ENCODE measurements around the gene UBE2R2. TPM values are rescaled to one million over a fixed set of nuclear protein-coding genes. Genes with fewer than 3 reads are reported as not detected.

The UBE2R2 gene
- total and polyA plus RNA-seq, 2 of the 8 experiments (the other 6 are each of a cell fraction or from before 2014, with no cell fraction given), result 19.4 to 42.1 TPM

DNA sequence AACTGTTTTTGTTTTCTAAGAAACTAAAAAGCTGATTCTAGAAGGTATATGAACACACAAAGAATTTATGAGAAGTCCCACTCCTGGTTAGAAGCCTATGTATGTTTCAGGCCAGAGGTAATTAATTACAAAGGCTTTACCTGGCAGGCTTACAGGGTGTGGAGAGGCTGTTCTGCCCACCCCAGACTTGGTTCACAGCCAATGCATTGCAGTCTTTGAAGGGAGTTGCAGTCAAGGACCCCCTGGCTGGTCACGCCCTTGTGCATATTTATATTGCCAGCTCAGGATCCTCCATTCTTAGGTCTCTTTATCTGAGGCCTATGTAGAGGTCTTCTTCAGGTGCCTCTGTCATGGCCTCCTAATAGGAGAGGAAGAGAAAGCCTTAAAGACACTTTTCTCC lies 35.2 kb upstream of the UBE2R2 start:
- TF ChIP-seq CHD2 (IDR thresholded peaks at IDR 0.05; ENCODE audit: low read length) (no peak), ZNF274 (IDR thresholded peaks at IDR 0.05; ENCODE audit: borderline replicate concordance, extremely low read depth, low read length) (no peak), RBBP5 (IDR thresholded peaks at IDR 0.05; ENCODE audit: borderline replicate concordance, low read depth, low read length) (no peak), YY1 (IDR thresholded peaks at IDR 0.05; ENCODE audit: low read depth, low read length) (no peak), CREB1 (IDR thresholded peaks at IDR 0.05) (no peak), POLR2AphosphoS5 (IDR thresholded peaks at IDR 0.05; ENCODE audit: low read depth, low read length) (no peak), EZH2 (IDR thresholded peaks at IDR 0.05; ENCODE audit: low read depth, low read length, severe bottlenecking) (no peak), MAFK (IDR thresholded peaks at IDR 0.05; ENCODE audit: low read depth, low read length) (no peak), CEBPB (IDR thresholded peaks at IDR 0.05; ENCODE audit: low read depth, low read length) (no peak), SRF (IDR thresholded peaks at IDR 0.05; ENCODE audit: low read depth, low read length) (no peak), TCF12 (IDR thresholded peaks at IDR 0.05; ENCODE audit: low read depth, low read length) (no peak), POU5F1 (IDR thresholded peaks at IDR 0.05; ENCODE audit: low read depth, low read length) (no peak), RXRA (IDR thresholded peaks at IDR 0.05; ENCODE audit: insufficient read depth, low read depth, low read length) (no peak), TBP (IDR thresholded peaks at IDR 0.05; ENCODE audit: low read depth, low read length) (no peak)
- TF ChIP-seq, protein P1, sequence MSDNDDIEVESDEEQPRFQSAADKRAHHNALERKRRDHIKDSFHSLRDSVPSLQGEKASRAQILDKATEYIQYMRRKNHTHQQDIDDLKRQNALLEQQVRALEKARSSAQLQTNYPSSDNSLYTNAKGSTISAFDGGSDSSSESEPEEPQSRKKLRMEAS (IDR thresholded peaks at IDR 0.05), result no peak
- TF ChIP-seq, protein P2, sequence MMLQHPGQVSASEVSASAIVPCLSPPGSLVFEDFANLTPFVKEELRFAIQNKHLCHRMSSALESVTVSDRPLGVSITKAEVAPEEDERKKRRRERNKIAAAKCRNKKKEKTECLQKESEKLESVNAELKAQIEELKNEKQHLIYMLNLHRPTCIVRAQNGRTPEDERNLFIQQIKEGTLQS (IDR thresholded peaks at IDR 0.05; ENCODE audit: insufficient read depth, low read depth, low read length), result no peak
- H2BK12ac ChIP-seq (ENCODE audit: low read depth, low read length), result no peak overlapping the region
- POLR2A ChIA-PET (ENCODE audit: partially characterized antibody), result no interaction called here
- H3K9ac ChIP-seq (replicated peaks in 1 of 4; ENCODE audit: extremely low read depth in 1 of 4, low read depth in 3 of 4, low read length in 3 of 4), result no peak overlapping the region
- H3K18ac ChIP-seq (ENCODE audit: extremely low read depth, low read length), result no peak overlapping the region
- H2BK15ac ChIP-seq (ENCODE audit: low read length), result no peak overlapping the region
- no peak overlapping the region for H2BK20ac ChIP-seq (ENCODE audit: low read length)
- H3K27ac ChIP-seq (ENCODE audit: low read depth, low read length), result no peak overlapping the region
- no peak overlapping the region for H4K91ac ChIP-seq (replicated peaks; ENCODE audit: insufficient read length, low read length)
- no peak overlapping the region for H3K4me2 ChIP-seq (ENCODE audit: insufficient read depth in 1 of 2, low read depth in 2 of 2, low read length in 2 of 2)
- H2BK120ac ChIP-seq (replicated peaks; ENCODE audit: low read depth, low read length), result no peak overlapping the region
- H3K79me2 ChIP-seq (ENCODE audit: control insufficient read depth in 1 of 2, insufficient read depth in 2 of 2, low read length in 2 of 2), result no peaks in the 10 kb centered on the region
- no peaks in the 10 kb centered on the region for H3K4me1 ChIP-seq (replicated peaks in 1 of 4; ENCODE audit: control insufficient read depth in 3 of 4, insufficient read depth in 4 of 4, low read length in 3 of 4)
- H3K56ac ChIP-seq (replicated peaks; ENCODE audit: insufficient read length, low read depth, low read length), result no peak overlapping the region
- no peak overlapping the region for H4K8ac ChIP-seq (ENCODE audit: extremely low read depth, insufficient read depth, low read length)
- no peak overlapping the region for H2AK5ac ChIP-seq (ENCODE audit: low read depth, low read length)
- FAIRE-seq (no peak), DNase-seq (ENCODE audit: low read depth in 1 of 2, low spot score in 2 of 2) (no peak)
- H3K4me3 ChIP-seq (ENCODE audit: extremely low read depth in 1 of 4, insufficient read depth in 2 of 4, low read depth in 3 of 4, low read length in 4 of 4), result no peak overlapping the region
- no peaks in the 10 kb centered on the region for H4K20me1 ChIP-seq (replicated peaks in 1 of 2; ENCODE audit: control insufficient read depth in 1 of 2, insufficient read depth in 2 of 2, low read length in 2 of 2)
- H3K36me3 ChIP-seq (ENCODE audit: control insufficient read depth in 2 of 4, insufficient read depth in 4 of 4, low read length in 3 of 4), result no peaks in the 10 kb centered on the region
- 85% methylated on average over 1 of the region's 1 CpG; no CpG with 5 or more reads in 1 of the 2 experiments for WGBS, 2 experiments (ENCODE audit: extremely low coverage in 1 of 2, insufficient coverage in 1 of 2, insufficient read length in 1 of 2, insufficient replicate concordance in 2 of 2, low coverage in 1 of 2, low lambda C conversion rate in 2 of 2, missing lambda C conversion rate in 1 of 2)
- no peak overlapping the region for H4K5ac ChIP-seq (ENCODE audit: insufficient read length, low read depth, low read length)
- H2BK5ac ChIP-seq (ENCODE audit: low read depth, low read length), result no peak overlapping the region
- no peaks in the 10 kb centered on the region for H3K23me2 ChIP-seq (ENCODE audit: low read depth, low read length)
- no peak overlapping the region for H2AFZ ChIP-seq (ENCODE audit: low read length)
- H3K14ac ChIP-seq (ENCODE audit: insufficient read length), result no peak overlapping the region
- H3K9me3 ChIP-seq (ENCODE audit: insufficient read depth in 2 of 2, low read depth in 1 of 2, low read length in 1 of 2), result no peaks in the 10 kb centered on the region
- H3K4ac ChIP-seq (replicated peaks; ENCODE audit: insufficient read length, low read depth, low read length), result no peak overlapping the region
- CTCF ChIA-PET (ENCODE audit: partially characterized antibody), result interaction anchor here (3.5 kb wide), 1 partner anchor 33 kb away, joined by 16 read pairs; no protein-coding TSS in a partner anchor
- no peak overlapping the region for H3K23ac ChIP-seq (ENCODE audit: insufficient read length)
- no peaks in the 10 kb centered on the region for H3K79me1 ChIP-seq (ENCODE audit: low read depth, low read length)
- no peaks in the 10 kb centered on the region for H3K27me3 ChIP-seq (replicated peaks in 1 of 4; ENCODE audit: control insufficient read depth in 3 of 4, extremely low read depth in 1 of 4, insufficient read depth in 3 of 4, low read length in 3 of 4)
